T47D (cell line): ENCODE data around the gene CLTCL1.
A peak's percentile ranks its signal among the peaks of the same experiment; 100 is the strongest.
"Not testable (repeated sequence)": the region's sequence is repeated elsewhere in the genome, so short reads cannot be mapped to it uniquely, and the experiment has no call there.

Experiments
- DNase-seq, 2 experiments: peaks; one replicate each; pipeline versions ENCODE4 v3.0.0 to v3.0.0-alpha.2; 2011 to 2012; ENCODE audit warnings: low read depth in 1 of 2, low spot score in 1 of 2
- JUND ChIP-seq: IDR thresholded peaks from 2 replicates; pipeline ENCODE4 v1.6.1; 2012; ENCODE audit warnings: low read depth
- in situ Hi-C: cut with HindIII; loops from 2 replicates; pipeline ENCODE4 v1.10.0; 2016; ENCODE audit warnings: low sequenced_read_pairs, low pct_unique_long_range_greater_than_20kb

The CLTCL1 gene

DNA sequence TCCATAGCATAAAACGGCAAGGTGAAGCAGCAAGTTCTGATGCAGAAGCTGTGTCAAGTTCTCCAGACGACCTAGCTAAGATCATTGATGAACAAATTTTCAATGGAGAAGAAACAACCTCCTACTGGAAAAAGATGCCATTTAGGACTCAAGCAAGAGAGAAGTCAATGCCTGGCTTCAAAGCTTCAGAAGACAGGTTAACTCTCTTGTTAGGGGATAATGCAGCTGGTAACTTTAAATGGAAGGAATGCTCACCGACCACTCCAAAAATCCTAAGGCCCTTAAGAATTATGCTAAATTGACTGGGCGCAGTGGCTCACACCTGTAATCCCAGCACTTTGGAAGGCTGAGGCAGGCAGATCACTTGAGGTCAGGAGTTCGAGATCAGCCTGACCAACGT lies 31.3 kb downstream of the CLTCL1 start:
- no peak for TF ChIP-seq JUND
- DNase-seq, result no peak
- in situ Hi-C loops, result no loop called here

DNA sequence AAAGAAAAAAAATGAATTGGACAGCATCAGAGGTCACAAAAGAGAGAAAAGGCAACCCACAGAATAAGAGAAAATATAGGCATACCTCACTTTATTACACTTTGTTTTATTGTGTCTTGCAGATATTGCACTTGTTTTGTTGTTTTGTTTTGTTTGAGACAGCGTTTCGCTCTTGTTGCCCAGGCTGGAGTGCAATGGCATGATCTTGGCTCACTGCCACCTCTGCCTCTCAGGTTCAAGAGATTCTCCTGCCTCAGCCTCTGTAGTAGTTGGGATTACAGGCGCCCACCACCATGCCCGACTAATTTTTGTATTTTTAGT lies 32.6 kb downstream of the CLTCL1 start:
- in situ Hi-C loops, DNase-seq: not testable (repeated sequence)

DNA sequence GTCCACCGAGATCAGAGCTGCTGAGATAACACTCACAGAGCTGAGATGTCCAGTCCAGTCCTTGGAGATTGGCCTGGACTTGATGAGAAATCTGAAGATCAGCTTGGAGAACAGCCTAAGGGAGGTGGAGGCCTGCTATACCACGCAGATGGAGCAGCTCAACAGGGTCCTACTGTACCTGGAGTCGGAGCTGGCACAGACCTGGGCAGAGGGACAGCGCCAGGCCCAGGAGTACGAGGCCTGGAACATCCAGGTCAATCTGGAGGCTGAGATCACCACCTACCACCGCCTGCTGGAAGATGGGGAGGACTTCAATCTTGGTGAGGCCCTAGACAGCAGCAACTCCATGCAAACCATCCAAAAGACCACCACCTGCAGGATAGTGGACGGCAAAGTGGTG lies 33.1 kb downstream of the CLTCL1 start:
- TF ChIP-seq JUND, result no peak
- in situ Hi-C loops, result no loop called here
- DNase-seq, result no peak

DNA sequence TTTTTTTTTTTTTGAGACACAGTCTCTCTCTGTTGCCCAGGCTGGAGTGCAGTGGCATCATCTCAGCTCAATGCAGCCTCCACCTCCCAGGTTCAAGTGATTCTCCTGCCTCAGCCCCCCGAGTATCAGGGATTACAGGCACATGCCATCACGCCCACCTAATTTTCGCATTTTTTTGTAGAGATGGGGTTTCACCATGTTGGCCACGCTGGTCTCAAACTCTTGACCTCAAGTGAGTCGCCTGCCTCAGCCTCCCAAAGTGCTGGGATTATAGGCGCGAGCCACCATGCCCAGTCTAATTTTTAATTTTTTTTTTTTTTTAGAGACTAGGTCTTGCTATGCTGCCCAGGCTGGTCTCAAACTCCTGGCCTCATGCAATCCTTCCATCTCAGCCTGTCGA lies 35.2 kb downstream of the CLTCL1 start:
- in situ Hi-C loops, DNase-seq: not testable (repeated sequence)

DNA sequence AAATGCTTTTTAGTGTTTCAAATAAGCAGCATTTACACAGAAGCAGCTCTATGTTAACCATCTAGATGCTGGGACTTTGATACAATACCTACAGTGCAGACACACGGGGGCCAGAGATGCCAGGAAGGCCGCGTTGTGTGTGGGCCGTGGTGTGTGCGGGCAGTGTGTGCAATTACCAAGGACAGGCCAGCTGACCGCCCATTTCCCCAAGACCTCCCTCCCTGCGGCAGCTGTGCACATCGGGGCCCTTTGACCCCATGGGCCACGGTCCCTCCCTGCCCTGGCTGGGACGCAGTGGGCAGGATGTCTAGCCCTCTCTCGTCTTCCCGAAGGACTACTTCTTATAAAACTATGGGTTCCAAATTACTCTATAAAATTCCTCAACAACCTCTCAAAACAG lies 38.4 kb downstream of the CLTCL1 start:
- in situ Hi-C loops, result no loop called here
- TF ChIP-seq JUND, result no peak
- no peak for DNase-seq

DNA sequence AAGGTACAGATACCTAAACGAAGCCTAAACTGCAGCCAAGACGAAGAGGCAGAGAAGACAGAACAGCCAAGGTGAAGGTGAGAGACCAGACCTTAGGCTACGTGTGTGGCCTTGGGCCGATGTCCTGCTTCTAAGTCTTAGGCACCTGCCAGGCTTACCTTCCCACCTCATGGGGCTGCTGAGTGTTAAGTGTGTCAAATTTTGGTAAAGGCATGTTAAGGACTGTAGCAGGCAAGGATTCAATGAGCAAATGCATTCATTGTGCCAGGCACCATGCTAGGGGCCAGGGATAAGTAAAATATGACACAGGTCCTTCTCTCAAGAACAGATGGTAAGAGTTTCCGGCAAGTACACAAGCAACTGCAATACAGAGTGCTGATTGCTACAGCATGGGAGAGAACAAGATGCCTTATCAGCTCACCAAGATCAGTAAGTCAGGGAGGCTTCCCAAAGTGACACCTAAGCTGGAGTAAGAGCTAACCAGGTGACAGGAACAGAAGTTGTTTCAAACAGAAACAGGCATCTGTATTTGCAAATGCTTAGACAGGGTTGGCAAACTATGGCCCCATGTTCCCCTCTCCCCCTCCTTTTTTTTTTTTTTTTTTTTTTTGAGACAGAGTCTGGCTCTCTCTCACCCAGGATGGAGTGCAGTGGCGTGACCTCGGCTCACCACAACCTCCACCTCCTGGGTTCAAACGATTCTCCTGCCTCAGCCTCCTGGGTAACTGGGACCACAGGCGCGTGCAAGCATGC lies 46.7 kb downstream of the CLTCL1 start:
- DNase-seq, result no peak
- TF ChIP-seq JUND, result no peak
- in situ Hi-C loops, result no loop called here

DNA sequence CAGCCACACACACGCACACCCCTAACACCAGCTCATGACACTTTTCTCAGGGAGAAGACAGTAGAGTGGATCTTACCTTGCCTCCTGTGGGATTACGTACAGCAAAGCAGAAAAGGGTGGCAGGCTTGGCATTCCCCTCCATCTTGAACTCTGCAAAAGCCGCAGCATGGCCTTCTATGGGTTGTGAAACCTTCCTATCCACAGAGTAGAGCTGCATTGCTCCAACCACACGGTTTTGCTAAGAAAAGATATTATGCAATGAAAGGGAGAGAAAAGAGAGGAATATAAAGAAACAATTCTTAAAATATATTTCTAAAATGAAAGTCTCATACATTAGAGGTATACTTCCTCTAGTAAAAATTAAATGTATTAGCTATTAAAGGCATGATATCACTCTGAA lies 48.8 kb downstream of the CLTCL1 start:
- TF ChIP-seq JUND, result no peak
- no peak for DNase-seq
- in situ Hi-C loops, result no loop called here

DNA sequence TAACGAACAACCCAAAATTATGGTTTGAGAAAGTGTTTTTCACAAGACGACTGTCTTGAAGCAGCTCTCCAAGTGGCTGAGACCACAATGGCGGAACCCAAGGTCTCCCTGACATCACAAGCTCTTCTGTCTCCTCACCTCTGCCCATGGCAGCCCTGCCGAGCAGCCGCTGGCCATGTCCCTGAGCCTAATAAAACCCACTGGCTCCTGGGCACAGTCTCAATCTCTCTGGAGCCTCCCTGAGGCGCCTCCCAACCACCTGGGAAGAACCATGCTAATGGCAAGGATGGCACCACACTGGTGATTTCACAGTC lies 50.0 kb downstream of the CLTCL1 start:
- TF ChIP-seq JUND, result no peak
- no peak for DNase-seq
- in situ Hi-C loops, result no loop called here

DNA sequence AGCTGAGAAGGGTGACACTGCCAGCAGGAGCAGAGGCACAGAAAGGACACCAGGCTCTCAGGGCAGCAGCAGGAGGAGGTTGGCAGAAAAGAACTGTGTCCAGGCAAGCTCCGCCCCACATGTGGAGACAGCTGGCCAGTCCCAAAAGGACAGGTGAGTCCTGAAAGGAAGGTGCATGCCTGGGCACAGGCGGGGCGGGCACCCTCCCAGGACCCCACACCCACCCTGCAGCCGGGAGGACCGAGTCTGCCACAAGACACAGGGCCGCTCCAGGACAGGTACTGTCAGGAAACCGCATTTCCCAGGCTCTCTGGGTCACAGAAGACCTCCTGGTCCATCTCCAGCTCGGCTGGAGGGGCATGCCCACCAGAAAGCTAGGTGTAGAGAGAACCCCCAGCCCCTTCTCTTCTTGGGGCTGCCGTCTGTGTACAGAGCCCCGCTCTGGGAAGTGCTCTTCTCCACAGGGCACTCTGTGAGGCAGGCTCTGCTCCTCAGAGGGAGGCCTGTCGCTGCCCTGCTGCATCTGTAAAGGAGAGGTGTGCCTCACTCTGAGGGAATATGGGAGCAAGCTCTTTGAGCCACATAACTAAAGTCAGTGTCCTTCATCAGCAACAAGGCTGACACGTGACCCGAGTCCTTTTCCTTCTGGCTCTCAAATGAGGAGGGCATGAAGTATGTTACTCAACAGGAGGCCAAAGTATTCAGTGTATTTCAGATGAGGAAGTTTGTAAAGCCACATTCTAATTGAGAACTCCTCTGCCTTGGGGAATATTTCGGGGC lies 50.5 kb downstream of the CLTCL1 start:
- no peak for TF ChIP-seq JUND
- no peak for DNase-seq
- in situ Hi-C loops, result no loop called here

DNA sequence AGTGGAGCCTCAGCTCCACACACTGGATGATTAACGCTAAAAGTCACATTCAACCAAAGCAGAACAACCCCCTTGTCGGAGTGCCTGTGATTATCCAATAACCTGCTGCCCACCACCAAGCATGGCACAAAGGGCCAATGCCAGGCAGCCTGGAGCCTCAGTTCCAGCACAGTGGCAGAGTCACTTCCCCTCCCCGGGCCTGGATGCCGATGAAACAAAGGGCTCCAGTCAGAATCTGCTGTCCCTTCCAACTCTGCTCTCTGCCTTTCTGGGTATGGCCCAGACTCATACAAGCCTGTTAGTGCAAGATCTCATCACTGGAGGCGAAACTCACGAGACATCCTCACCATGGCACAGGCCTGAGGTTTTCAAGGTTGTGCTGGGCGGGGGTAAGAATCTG lies 52.1 kb downstream of the CLTCL1 start:
- no peak for DNase-seq
- in situ Hi-C loops, result no loop called here
- TF ChIP-seq JUND, result no peak

DNA sequence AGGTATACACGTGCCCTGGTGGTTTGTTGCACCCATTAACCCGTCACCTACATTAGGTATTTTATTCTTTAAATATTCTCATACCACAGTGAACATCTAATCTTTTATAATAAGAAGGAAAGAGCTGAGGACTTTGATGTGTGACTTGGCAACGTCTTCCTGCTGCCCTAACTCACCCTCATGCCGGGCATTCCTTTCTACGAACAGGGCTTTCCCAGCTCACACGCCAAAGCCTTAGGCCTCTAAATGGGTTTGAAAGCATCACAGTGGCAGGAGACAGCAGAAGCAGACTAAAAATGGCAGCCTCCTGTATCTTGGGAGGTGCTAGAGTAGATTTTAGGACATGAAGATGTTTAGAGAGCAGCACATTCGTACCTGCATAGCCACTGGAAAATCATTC lies 52.6 kb downstream of the CLTCL1 start:
- peak in 1 of 2 experiments; percentile 9 for DNase-seq
- TF ChIP-seq JUND, result no peak
- in situ Hi-C loops, result no loop called here

DNA sequence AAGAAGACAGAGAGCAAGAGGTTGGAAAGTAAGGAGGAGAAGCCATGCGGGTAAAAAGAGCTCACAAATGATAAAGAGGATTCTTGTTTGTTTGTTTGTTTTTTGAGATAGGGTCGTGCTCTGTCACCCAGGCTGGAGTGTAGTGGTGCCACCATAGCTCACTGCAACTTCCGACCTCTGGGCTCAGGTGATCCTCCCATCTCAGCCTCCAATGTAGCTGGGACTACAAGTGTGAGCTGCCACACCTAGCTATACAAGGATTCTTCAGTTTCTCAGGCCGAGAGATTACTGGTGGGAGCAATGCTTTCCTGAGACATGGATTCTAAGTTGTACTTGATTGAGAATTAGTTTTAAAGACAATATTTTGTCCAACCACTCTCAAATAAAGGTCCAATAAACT lies 55.6 kb downstream of the CLTCL1 start:
- no peak for TF ChIP-seq JUND
- DNase-seq, result no peak
- in situ Hi-C loops, result no loop called here

DNA sequence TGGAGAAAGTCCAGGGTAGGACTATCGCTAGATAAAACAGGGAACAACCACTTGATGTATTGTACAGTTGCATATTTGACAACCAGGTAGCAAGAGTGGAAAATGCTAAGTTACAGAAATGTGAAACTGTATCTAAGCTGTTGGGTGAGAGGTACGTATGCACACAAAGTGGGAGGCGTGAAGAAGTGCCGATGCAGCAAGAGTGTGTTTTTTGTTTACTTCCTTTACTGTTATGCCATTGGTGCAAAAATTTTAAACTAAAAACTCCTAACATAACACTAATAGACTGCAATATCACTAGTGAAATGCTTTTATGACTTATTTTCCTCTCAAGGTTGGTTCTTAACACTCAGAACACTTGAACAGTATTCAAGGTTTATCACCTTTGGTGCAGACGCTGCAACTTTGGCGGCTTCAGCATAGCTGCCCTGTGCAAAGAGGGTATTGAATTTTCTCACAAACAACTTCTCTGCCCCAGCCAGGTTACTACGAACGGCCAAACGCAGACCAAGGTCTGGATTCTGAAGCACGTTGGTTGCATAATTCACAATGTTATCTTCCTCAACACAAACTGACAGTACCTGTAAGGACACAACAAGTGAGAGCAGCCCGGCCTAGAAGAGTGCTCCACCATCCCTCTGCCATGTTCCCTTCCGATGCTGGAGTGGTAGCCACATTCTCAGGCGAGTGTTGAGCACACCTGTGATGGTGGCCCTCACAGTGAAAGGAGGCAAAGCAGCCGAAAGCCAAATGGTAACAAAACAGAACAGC lies 57.2 kb downstream of the CLTCL1 start:
- no peak for TF ChIP-seq JUND
- DNase-seq, result no peak
- in situ Hi-C loops, result no loop called here
